ENCODE results near the gene GUCY2F.

Gene GUCY2F

GRCh38 chrX:109327251-109327650, 154.6 kb downstream of the GUCY2F start:
- no peak for DNase-seq
